ENCODE measurements around the gene AUNIP. TPM values are rescaled to one million over a fixed set of nuclear protein-coding genes. Genes with fewer than 3 reads are reported as not detected.

Gene AUNIP, protein sequence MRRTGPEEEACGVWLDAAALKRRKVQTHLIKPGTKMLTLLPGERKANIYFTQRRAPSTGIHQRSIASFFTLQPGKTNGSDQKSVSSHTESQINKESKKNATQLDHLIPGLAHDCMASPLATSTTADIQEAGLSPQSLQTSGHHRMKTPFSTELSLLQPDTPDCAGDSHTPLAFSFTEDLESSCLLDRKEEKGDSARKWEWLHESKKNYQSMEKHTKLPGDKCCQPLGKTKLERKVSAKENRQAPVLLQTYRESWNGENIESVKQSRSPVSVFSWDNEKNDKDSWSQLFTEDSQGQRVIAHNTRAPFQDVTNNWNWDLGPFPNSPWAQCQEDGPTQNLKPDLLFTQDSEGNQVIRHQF
- total RNA-seq: 10 to 100 TPM in 1 of 2 experiments, 1 to 10 TPM in 1; 9.6 to 12.9 TPM

- POLR2A ChIA-PET: interaction anchor here (0.6 kb wide), 1 partner anchor 460 kb away, joined by 3 read pairs; no protein-coding TSS in a partner anchor
- no peaks in the 10 kb centered on the region for H3K9me3 Mint-ChIP-seq (ENCODE audit: low read depth)
- intact Hi-C loops (cut with DNase I, micrococcal nuclease): loop anchor here in 1 of 2 experiments (1.0 kb wide), 7 partner anchors 16 to 429 kb away; partner anchors contain the start of genes CEP85, MACO1, PAFAH2 and PAQR7
- H3K27me3 Mint-ChIP-seq: no peaks in the 10 kb centered on the region
- ATAC-seq (peak; percentile 95), DNase-seq (peak; percentile 97)
- CTCF ChIA-PET: interaction anchor here (0.6 to 0.8 kb wide), 4 partner anchors 36 to 1629 kb away, joined by 3 to 4 read pairs (median 4); partner anchors contain the start of gene MTFR1L
- peak within 1 kb of the TSS; percentile 94 for H3K4me3 Mint-ChIP-seq
- peaks cover 13% of the 10 kb centered on the region for H3K4me1 Mint-ChIP-seq
- H3K27ac Mint-ChIP-seq: peak within 1 kb of the TSS; percentile 93
- peaks cover 2% of the 10 kb centered on the region for H3K36me3 Mint-ChIP-seq (ENCODE audit: low read depth)
Measured at GRCh38 chr1:25858906-25859789, at the start of gene AUNIP. Gene AUNIP (minus strand): TSS chr1:25859457. CDS start chr1:25859357, 100 bp downstream.

DNA sequence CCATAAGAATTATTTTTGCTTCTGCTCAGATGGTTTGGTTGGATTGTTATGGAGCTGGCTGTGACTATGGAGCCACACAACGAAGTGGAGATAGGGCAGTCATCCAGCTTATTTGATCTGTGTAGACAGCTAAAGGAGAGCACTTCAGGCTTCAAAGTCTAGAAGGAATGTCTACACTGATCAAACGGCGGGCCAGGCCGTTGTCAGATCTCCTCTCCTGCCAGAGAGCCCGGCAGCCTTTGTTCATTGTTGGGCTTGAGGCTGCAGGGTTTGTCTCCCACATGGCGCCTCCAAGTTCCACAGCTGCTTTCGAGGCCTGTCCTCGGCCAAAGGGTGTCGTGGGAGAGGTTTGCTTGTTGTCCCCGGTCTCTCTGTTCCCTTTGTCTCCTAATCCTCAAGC, 49.8 kb upstream of the AUNIP start:
- H3K4me3 Mint-ChIP-seq: no peak overlapping the region
- no peak for DNase-seq
- ChIA-PET POLR2A (no interaction called here), CTCF (interaction anchor here (1.0 to 15.6 kb wide), 4 partner anchors 13 to 96 kb away, joined by 3 to 257 read pairs (median 6); partner anchors contain the start of gene PAFAH2)
- H3K4me1 Mint-ChIP-seq: peaks cover 13% of the 10 kb centered on the region
- ATAC-seq: no peak
- H3K27ac Mint-ChIP-seq: no peak overlapping the region
- H3K9me3 Mint-ChIP-seq (ENCODE audit: low read depth): no peaks in the 10 kb centered on the region
- peaks cover 12% of the 10 kb centered on the region for H3K36me3 Mint-ChIP-seq (ENCODE audit: low read depth)
- H3K27me3 Mint-ChIP-seq: no peaks in the 10 kb centered on the region
- intact Hi-C loops (cut with DNase I, micrococcal nuclease): loop anchor here in 1 of 2 experiments (5.0 kb wide), 2 partner anchors 398 to 1162 kb away; partner anchors contain the start of genes CLIC4 and UBXN11

DNA sequence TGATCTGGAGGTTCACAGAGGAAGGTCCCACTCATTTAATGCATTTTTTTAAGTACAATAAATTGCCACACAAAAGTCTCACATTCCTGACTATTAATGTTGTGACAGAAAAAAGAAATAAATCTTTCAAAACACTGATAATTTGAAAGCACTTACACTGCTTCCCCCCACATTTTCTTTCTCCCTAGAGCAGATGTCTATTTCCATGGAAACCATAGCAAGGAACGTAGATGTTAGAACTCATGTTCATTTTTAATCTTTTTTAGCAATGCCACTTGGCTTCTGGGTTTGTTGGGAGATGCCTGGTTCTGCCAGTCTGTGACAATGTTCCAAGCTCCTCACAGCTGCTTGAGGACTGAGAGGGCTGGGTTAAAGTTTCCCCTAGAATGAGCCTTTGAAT, 48.9 kb upstream of the AUNIP start:
- H3K9me3 Mint-ChIP-seq (ENCODE audit: low read depth): no peaks in the 10 kb centered on the region
- H3K27ac Mint-ChIP-seq: no peak overlapping the region
- ATAC-seq (no peak), DNase-seq (no peak)
- H3K4me3 Mint-ChIP-seq: no peak overlapping the region
- H3K36me3 Mint-ChIP-seq (ENCODE audit: low read depth): peaks cover 20% of the 10 kb centered on the region
- ChIA-PET CTCF (interaction anchor here (1.0 to 15.6 kb wide), 5 partner anchors 13 to 97 kb away, joined by 3 to 257 read pairs (median 6); partner anchors contain the start of gene PAFAH2), POLR2A (no interaction called here)
- peaks cover 19% of the 10 kb centered on the region for H3K4me1 Mint-ChIP-seq
- H3K27me3 Mint-ChIP-seq: no peaks in the 10 kb centered on the region
- intact Hi-C loops (cut with DNase I, micrococcal nuclease): loop anchor here in 1 of 2 experiments (5.0 kb wide), 2 partner anchors 399 to 1161 kb away; partner anchors contain the start of genes CLIC4 and UBXN11

DNA sequence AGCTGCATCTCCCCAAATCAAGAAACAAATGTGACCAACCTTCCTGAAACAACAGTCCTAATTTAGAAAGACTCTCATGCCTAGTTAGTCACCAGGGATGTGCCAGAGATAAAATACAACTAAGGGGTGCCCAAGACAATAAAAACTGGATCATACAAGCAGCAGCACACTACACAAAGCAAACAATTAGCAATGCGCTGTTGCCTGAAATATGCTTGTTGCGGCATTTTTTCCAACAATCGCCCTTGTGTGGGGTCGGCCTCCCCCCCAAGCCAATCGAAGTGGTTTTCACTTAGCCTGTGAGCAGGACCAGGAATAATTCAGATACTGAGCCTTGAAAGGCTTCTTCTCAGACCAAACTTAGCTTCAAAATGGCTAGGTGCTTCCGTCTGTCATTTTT, 48.3 kb upstream of the AUNIP start:
- Mint-ChIP-seq H3K27ac (no peak overlapping the region), H3K9me3 (ENCODE audit: low read depth) (no peaks in the 10 kb centered on the region), H3K4me3 (no peak overlapping the region), H3K36me3 (ENCODE audit: low read depth) (peaks cover 24% of the 10 kb centered on the region), H3K4me1 (peaks cover 22% of the 10 kb centered on the region), H3K27me3 (no peaks in the 10 kb centered on the region)
- ATAC-seq: no peak
- intact Hi-C loops (cut with DNase I, micrococcal nuclease): loop anchor here in 1 of 2 experiments (5.0 kb wide), 2 partner anchors 400 to 1160 kb away; partner anchors contain the start of genes CLIC4 and UBXN11
- ChIA-PET POLR2A (no interaction called here), CTCF (interaction anchor here (0.6 to 15.6 kb wide), 4 partner anchors 12 to 91 kb away, joined by 3 to 257 read pairs (median 6); partner anchors contain the start of gene PAFAH2)
- no peak for DNase-seq

DNA sequence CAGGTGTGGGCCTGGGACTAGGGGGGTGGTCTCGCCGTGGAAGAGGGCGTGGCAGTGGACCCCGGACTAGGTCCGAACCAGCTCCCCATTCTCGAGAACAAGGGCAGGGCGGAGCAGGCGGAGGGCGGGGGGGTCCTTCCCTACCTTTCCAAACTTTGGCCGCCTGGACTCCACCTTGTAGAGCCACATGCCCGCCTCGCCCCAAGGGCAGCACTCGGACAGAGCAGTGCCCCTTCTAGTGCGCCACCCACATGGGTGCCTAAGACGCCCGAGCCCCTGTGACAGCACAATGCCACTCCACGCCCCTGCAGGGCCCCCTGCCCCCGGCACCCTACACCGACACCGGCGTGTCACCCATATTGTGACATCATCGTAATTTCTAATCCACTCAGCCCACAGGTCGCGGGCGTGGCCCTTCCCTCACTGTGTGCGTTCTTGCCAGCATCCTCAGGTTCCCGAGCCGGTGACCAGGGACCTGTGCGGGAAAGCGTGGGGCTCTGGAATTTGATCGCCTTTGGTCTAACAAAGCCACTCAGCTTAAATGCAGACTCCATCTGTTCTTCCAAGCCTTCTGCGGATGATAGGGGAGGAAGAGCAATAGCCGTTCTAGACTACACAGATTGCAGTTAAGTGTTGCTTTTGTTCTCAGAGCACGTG, 47.5 kb upstream of the AUNIP start:
- ChIA-PET POLR2A (no interaction called here), CTCF (interaction anchor here (0.6 to 15.6 kb wide), 3 partner anchors 11 to 92 kb away, joined by 3 to 257 read pairs (median 53); partner anchors contain the start of gene PAFAH2)
- Mint-ChIP-seq H3K4me3 (peak overlapping the region; percentile 84), H3K27ac (peak overlapping the region; percentile 69), H3K36me3 (ENCODE audit: low read depth) (peaks cover 27% of the 10 kb centered on the region), H3K9me3 (ENCODE audit: low read depth) (no peaks in the 10 kb centered on the region), H3K4me1 (peaks cover 25% of the 10 kb centered on the region), H3K27me3 (no peaks in the 10 kb centered on the region)
- intact Hi-C loops (cut with DNase I, micrococcal nuclease): loop anchor here (1.0 to 5.0 kb wide), 6 partner anchors 17 to 1159 kb away; partner anchors contain the start of genes CLIC4 (in 1 of the 2), MACO1 (in 1 of the 2), PAFAH2 (in 1 of the 2) and UBXN11 (in 1 of the 2)
- ATAC-seq (peak; percentile 3), DNase-seq (peak; percentile 59)

GRCh38 chr1:25905680-25906643, 46.7 kb upstream of the AUNIP start, which contains the start of gene STMN1:
Gene STMN1 (minus strand): TSS chr1:25906419. CDS start chr1:25904676, 1,743 bp downstream.
- Mint-ChIP-seq H3K9me3 (ENCODE audit: low read depth) (no peaks in the 10 kb centered on the region), H3K27me3 (no peaks in the 10 kb centered on the region), H3K36me3 (ENCODE audit: low read depth) (peaks cover 34% of the 10 kb centered on the region), H3K27ac (peak within 1 kb of the TSS; percentile 83), H3K4me1 (peaks cover 25% of the 10 kb centered on the region), H3K4me3 (peak within 1 kb of the TSS; percentile 84)
- DNase-seq (peak; percentile 96), ATAC-seq (peak; percentile 81)
- intact Hi-C loops (cut with DNase I, micrococcal nuclease): loop anchor here (1.0 to 5.0 kb wide), 14 partner anchors 11 to 1159 kb away; partner anchors contain the start of genes PAFAH2 (in 2 of the 2), AUNIP (in 1 of the 2), CEP85 (in 1 of the 2) and CLIC4 (in 1 of the 2)
- POLR2A ChIA-PET: interaction anchor here (0.6 to 1.3 kb wide), 8 partner anchors 8 to 549 kb away, joined by 3 to 5 read pairs (median 4); partner anchors contain the start of gene PAFAH2
- CTCF ChIA-PET: interaction anchor here (1.2 to 15.6 kb wide), 3 partner anchors 9 to 93 kb away, joined by 6 to 257 read pairs (median 53); partner anchors contain the start of gene PAFAH2

GRCh38 chr1:25904943-25905679, 45.9 kb upstream of the AUNIP start:
- Mint-ChIP-seq H3K9me3 (ENCODE audit: low read depth) (no peaks in the 10 kb centered on the region), H3K27ac (peak overlapping the region; percentile 59), H3K4me1 (peaks cover 25% of the 10 kb centered on the region), H3K4me3 (peak overlapping the region; percentile 84), H3K36me3 (ENCODE audit: low read depth) (peaks cover 43% of the 10 kb centered on the region), H3K27me3 (no peaks in the 10 kb centered on the region)
- POLR2A ChIA-PET: interaction anchor here (0.6 to 1.3 kb wide), 8 partner anchors 8 to 99 kb away, joined by 3 to 6 read pairs (median 4); partner anchors contain the start of gene PAFAH2
- CTCF ChIA-PET: interaction anchor here (1.2 to 15.6 kb wide), 4 partner anchors 10 to 93 kb away, joined by 5 to 257 read pairs (median 30); partner anchors contain the start of gene PAFAH2
- intact Hi-C loops (cut with DNase I, micrococcal nuclease): loop anchor here (1.0 to 5.0 kb wide), 11 partner anchors 10 to 1158 kb away; partner anchors contain the start of genes AUNIP (in 1 of the 2), CEP85 (in 1 of the 2), CLIC4 (in 1 of the 2) and PAFAH2 (in 1 of the 2)
- peak; percentile 98 for DNase-seq
- ATAC-seq: peak; percentile 79

DNA sequence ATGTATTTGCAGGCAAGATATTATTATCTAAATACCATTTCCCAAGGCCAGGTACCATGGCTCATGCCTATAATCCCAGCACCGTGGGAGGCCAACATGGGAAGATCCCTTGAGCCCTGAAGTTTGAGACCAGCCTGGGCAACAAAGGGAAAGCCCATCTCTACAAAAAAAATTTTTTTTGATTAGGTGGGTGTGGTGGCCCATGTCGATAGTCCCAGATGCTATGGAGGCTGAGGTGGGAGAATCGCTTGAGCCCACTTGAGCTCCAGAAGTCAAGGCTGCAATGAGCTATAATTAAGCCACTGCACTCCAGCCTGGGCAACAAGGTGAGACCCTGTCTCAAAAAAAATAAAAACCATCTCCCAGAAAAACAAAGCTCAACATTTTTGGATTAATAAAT, 44.7 kb upstream of the AUNIP start:
- Mint-ChIP-seq H3K27me3 (no peaks in the 10 kb centered on the region), H3K4me1 (peaks cover 25% of the 10 kb centered on the region), H3K4me3 (peak overlapping the region; percentile 84), H3K9me3 (ENCODE audit: low read depth) (no peaks in the 10 kb centered on the region), H3K27ac (peak overlapping the region; percentile 47), H3K36me3 (ENCODE audit: low read depth) (peaks cover 51% of the 10 kb centered on the region)
- ChIA-PET CTCF (interaction anchor here (0.9 to 15.6 kb wide), 4 partner anchors 9 to 94 kb away, joined by 4 to 257 read pairs (median 29); partner anchors contain the start of gene PAFAH2), POLR2A (no interaction called here)
- DNase-seq: no peak
- intact Hi-C loops (cut with DNase I, micrococcal nuclease): no loop called here
- no peak for ATAC-seq
